Activated CD4-positive, CD25-positive, alpha-beta regulatory T cell treated with anti-CD3 and anti-CD28 coated beads, Interleukin-2, amount 50 U/mL, for 24 hours (primary cell): ENCODE measurements around the gene LPP.

Experiments used
- ATAC-seq, 2 donors: fragments of 150-1000 bp; cut with Tn5 transposase; one replicate each; pipeline ENCODE4 v1.10.0; 2021; ENCODE audit warnings: mild to moderate bottlenecking in 1 of 2, moderate library complexity in 1 of 2

The LPP gene

DNA sequence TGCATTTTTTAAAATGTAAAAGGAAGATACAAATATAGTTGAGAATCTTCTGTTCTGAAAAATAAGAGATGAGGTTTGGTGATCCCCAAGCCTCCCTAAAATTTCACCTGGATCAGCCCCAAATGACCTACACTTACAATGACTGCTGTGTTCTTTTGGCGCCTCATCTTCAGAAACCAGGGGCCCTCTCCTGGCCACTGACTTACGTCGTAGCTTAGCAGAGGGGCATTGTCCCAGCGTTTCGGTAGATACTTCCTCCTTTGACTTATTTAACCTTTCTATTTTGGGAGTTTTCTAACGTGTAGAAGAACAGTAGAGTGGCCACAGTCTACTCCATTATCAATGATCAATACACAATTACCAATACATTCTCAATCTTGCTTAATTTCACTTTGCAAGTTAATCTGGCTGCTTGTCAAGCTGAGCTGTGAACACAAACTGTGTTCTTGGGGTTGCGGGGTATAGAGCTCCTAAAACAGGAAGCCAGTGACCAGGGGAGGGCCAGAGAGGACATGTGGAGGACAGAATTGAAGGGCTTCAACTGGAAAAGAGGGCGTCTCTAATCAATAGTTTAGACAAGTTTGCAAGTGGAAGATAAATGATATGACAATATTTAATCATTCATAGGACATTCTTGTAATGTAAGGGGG, 419.5 kb downstream of the LPP start:
- ATAC-seq = no peak

DNA sequence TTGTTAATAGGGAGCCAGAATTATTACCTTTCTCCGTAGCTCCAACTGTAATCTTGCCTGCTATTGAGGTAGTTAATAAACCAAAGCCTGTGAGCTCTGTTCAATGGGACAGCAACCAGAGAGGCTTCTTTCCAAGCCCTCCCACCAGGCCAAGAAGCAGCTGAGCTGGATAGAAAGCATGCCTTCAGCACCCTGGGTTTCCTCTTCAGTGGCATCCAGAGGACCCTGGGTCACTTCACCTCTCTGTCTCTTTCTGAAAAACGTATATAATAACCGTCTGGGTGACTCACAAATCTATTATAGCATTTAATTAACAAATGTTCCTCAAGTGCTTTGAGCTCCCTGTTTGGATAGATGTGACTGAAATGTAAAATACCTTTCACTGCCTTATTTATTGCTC, 420.0 kb downstream of the LPP start:
- ATAC-seq = no peak

DNA sequence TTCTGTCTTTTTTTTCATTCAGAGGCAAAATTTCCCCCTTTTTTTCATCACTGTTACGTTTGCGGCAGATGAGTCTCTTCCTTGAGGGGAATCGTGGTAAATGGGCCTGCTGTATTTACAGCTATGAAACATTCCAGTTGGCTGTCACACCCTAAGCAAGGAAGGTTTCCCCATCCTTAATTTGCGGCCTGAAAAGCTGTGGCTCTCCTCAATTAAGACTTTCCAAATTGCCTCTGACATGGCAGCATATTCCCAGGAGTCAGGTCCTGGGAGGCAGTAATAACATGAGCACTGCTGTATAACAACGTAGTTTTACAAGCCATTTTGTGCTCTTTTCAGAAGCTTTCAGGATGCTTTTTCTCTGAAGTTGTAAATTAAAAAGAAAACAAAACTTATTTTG, 420.9 kb downstream of the LPP start:
- ATAC-seq = no peak

DNA sequence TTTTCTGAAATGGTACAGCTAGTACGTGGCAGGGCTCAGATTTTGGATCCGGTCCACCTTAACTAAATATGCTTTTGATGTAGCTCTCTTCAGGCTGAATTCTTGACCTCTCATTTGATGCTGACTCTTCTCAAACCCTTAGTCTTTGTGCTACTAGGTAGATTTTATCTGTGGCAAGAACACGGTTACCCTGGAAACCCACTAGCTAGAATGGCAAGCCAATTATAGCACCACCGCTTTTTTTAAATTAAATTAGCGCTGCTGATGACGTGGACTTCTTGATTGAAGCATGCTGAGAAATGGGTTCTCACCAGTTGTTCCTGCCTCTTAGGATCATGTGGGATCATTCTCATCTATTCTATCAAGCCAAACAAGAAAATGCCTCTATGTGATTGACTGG, 421.5 kb downstream of the LPP start:
- ATAC-seq = no peak

DNA sequence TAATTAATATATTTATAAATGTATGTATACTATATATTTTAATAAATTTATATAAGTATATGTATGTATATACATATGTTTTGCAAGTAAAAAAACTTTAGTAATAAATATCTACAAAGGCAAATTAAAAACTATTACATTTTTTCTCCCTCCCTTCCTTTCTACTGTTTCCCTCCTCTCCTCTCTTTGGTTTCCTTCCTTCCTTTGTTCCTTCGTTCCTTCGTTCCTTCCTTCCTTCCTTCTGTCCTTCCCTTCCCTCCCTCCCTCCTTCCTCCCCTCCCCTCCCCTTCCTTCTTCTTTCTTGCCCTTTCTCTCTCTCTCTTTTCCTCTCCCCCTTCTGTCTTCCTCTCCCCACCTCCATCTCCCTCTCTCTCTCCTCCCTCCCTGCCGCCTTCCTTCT, 423.6 kb downstream of the LPP start:
- ATAC-seq = no peak

DNA sequence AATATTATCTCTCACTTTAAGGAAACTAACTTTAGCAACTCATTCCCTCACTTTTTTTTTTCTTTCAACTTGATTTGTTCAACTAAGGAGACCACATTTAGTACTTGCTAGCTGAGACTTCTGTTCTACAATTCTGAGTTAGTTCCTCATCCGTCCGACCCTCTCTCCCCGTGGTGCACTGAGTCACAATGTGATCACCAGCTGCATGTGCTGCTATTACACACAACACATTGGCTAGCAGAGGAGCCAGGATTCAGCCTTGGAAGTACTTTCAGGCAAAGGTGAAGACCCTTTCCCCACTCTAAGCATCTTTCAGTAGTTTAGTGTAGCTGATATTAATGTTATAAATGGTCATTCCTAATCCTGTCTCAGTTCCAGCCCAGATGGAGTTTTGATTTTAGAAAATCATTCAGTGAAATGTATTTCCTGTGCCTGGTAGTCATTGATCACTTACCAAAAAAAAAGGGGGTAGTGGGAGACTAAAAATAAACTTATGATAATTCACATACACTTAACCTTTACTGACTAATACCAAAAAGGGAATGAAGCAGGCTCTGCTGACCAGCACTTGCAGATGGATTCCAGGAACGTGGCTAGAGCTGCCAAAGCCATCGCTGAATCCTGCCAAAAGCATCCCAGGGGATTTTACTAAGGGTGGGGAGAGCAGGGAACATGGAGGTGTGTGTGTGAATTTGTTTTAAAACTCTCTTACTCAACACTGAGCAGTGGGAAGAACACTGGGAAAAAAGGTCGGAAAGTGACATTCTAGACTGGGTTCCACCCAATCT, 424.8 kb downstream of the LPP start:
- peak; percentile 29 to 34 for ATAC-seq

DNA sequence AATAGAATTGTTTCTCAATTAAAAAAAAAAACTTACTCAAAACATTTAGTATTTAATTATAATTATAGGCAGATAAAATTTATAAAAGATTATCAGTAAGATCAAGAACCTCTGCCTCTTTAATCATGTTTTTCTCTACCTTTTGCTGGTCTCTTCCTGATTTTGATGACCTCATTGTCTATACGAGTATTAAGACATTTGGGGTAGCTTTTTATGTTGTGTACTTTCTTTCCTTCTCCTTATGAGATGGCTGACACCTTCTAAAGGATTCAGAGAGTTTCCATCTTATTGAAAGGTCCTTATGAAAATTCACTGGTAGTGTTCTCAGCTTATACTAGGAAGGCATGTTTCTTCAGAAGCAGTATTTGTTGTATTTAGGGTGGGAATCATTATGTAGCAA, 426.3 kb downstream of the LPP start:
- ATAC-seq = no peak

DNA sequence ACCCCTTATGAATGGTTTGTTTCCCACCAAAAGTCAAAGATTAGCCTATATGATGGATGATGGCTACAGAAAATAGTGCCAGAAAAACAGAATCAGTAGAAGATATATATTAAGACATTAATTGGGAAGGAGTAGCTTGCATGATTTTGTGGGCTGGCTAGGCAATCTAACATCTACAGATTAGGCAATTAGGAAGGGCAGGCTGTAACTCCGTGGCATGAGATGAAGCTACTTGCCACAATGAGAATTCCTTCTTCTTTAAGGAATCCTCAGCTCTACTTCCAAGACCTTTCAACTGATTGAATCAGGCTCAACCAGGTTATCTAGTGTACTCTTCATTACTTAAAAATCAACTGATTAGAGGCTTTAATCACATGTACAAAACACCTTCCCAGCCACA, 426.7 kb downstream of the LPP start:
- no peak for ATAC-seq

DNA sequence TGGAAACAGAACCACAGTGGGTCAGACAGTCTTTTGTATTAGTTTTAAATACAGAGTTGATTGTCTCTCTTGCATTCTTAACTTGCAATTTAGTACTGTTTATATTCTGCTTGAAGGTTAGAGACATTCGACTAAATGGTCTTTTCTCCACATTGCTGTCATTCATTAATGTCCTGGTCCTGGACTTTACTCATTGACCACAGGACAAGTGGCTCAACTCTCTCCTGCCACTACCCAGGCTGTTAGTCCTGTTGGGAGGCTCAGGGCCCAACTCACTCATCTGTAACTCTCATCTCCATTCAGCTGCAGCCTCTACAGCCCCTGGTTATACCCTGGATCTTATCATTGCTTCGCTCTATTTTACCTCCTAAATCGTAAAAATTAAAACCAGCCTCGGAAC, 427.4 kb downstream of the LPP start:
- no peak for ATAC-seq

DNA sequence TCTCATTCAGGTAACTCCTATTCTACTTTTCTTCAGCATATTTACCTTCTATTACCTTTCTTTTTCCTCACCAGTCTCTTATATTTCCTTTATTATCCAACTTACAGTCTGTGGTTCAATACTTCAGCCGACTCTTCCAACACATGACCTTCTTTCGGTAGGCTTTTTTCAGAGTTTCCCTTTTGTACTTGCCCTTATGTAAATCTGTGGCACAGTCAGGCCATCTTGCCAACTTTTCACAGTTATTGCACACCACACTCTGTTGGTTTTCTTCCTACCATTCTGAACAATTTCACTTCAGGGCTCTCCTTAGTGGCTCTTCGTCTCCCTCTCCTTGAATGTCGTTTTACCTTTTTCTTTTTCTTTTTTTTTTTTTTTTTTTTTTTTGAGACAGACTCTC, 427.8 kb downstream of the LPP start:
- no peak for ATAC-seq

DNA sequence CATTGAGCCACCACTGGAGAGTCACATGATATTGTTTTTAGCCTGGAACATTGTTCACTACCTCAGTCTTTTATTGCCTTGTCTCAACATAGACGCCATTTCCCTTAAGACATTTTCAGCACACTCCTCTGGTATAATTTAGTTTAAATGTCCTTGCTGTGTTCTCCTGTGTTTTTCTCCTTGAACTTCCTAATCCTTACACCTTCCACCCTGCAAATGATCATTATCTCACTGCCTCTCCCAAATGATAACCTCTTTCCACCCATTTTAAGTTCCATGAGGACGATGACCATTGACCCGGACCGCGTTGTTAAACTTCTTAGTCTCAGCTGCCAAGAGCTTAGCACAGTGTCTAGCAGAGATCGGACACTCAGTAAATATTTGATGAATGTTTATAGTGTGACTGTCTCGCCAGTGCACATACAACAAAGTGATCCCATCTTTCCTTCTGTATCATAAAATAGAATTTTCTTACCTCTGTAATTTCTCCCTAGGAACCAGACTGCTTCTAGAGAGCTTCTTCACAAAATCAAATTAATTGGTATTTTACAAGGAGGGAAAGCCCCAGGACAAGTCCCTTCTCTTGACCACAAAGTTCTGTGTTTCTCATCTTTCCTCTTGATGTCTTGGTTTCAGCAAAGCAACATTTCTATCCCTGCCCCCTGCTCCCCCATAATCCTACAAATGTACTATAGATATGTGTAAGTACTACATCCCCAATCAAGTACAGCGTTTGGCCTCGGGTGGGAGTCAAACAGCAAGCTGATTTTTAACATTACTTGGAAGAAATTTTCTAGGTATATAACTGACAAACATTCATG, 429.6 kb downstream of the LPP start:
- ATAC-seq = peak; percentile 50 to 67

DNA sequence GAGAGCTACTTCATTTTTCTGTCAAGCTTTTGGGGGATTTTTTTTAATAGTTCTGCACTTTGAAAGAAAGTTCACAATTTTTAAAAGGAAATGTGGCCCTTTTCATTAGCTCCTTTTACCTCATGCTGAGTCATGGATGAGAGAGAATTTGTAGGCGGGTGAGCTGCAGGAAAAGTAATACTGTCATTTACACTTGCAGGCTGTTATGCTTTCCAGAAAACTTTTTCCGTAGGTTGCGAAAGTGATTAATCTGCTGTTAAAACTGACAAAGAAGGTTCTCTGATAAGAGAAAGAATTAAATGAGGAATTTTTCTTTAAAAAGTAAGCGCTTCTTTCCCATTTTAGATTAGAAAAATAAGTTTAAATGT, 430.2 kb downstream of the LPP start:
- peak; percentile 59 to 66 for ATAC-seq

DNA sequence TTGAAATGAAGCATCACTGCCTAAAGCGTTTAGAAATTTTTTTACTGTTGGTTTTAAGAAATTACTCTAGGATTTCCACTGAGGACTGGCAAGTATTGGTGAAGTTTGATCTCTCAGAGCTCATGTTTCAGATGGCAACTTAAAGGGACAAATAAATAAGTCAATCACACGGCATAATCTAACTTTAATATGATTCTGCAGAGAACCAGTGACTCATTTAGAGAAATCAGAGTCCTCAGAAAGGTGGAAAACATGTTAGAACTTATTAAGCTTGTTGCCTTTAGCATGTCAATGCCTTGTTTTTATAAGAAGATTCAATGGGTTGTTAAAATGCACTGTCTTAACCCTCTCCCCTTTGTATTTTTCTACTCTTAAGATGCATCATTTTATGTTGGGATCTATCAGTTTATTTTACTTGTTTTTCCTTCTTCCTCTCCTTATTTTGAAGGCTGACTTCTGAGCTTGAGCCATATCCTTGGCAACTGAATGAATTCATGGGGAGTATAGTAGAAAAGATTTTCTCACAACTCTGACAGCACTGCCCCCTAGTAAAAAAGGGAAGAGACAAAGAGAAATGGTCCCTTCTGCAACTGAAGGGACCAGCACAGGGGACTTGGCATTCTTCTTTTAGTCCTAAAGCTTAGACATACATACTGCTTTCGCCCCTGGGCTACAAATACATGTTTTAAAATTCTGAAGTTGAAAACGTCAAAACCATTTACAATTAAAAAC, 431.2 kb downstream of the LPP start:
- ATAC-seq = peak; percentile 37 to 50

DNA sequence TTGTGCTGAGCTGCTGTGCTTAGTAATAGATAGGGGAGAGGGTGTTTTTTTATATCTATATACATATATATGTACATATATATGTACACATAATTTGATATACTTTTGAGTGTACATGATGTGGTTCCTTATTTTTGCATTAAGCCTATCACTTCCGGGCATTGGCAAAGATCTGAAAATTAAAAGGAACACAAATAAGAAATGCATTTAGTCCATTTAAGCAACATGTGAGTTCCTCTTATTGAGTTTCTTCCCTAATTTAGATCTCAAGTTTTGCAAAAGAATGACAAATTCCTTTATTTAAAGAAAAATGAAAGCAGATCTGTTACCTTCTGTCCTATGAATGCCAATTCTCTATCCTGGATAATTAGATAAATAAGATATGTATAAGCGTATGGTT, 435.1 kb downstream of the LPP start:
- no peak for ATAC-seq

DNA sequence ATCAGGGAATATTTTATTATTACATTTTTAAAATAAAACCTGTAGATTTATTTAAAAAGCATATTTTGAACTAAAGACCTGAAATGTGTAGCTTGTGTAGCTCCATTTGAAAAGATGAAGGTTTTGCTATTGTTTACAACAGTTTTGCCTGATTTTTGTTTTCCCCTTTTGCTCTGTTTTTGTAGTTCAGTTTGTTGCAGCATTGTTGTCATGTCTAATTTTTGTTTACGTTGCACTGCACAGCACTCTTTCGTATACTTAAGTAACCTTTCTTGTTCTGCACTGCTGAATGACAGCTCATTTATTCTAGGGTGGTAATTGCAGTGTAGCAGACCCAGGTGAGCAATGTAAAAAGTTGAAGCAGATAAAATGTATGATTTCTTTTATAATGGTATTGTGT, 435.8 kb downstream of the LPP start:
- ATAC-seq = no peak

DNA sequence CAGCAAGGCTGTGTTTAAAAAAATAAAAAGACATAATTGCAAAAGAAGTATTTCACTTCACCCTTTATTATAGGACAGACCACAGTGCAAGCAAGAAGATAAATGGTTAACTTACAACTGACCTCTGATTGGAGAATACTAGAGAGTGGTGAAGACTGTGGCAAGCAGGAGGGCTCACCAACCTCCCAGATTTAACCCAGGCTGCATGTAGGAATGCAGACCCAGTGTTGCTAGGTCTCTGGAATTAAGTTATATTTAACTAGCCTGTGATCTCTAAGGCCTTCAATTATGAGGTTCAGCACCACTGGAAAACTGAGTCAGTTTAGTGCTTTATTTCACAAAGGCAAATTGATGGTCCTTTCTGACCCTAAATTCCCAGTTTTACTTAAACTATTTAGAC, 436.6 kb downstream of the LPP start:
- ATAC-seq = no peak

DNA sequence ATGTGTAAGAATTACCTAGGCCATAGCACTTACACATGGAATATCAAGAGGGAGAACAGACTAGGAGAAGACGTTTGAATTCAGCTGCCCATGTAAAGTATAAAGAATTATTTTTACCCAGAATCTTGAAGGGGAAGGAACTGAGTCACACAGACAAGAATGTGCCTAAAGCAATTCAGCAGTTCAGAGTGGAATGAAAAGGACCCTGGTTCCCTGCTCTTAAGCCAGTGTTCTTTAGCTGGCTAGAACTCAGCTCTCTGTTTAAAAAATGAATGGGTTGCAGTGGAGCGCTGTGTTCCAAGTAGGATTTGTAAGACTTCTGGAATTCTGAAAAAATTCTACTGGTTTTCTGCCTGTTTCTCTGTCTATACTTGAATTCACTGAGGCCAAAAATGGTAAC, 440.2 kb downstream of the LPP start:
- no peak for ATAC-seq

DNA sequence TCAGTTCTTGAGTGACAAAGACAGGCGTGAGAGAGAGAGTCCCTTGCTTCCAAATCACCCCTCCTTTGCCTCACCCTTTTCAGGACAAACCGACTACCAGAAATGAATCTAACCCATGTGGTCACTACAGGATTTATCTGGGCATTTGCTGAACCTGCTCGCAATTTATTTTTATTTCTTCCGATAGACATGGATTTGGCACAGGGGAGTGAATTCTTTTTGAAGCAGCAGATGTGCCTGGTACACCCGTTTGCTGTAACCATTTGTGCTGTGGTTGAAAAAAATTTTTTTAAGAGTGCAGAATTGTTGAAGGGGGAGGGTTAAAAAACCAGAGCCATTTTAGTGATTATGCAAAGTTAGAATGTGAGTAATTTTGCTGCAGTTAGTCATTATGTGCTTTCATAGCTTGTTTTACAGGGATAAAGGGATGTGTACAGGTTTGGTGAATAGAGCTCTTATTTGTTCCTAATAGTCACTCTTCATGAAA, 442.0 kb downstream of the LPP start:
- no peak for ATAC-seq

DNA sequence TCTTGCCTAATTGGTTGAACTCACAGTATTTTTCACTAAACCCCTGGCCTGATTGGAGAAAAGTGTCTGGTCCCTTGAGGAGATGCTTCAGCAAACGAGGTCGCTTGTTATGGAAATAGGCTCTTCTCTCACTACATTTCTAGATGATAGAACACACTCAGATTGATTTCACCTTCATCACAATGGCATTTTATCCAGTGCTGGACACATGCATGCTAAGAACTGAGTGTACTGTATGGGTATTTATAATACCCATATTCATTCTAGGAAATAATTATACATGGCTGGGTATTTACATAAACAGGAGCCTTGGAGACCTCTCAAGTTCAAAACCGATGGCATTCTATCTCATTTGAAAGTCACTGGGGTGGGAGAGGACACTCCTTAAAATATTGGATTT, 444.9 kb downstream of the LPP start:
- no peak for ATAC-seq

DNA sequence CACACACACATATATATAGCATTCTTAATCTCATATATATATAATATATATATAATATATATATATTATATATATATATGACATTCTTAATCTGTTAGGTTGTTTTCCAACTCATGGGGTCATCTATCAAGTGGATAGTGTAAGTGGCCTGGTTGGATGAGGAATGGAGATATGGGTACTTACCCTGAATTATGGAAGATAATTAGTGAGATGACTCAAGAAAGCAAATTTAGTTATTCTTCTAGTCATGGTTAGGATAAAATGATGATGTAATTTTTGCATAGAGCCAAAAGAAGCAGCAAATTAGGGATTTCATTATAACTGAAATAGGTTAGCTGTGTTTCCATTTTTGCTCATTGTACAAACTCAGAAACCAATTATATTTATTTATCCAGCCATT, 448.2 kb downstream of the LPP start:
- ATAC-seq = no peak

DNA sequence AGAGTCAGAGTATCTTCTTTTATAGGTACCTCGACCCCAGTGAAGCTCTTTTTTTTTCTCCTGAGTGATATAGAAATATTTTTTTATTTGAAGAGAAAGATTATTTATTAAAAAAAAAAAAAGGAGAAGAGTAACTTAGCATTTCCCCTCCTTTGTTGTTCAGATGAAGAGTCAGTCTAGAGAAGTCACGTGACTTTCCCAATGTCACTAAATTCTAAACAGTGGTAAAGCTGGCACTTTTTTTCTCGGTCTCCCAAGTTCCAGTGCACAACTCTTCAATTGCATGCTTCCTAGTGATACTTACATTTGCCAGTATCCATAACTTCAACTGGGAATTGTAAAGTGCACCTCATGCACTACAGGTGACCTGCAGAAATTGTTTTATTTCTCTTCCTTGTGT, 448.7 kb downstream of the LPP start:
- ATAC-seq = no peak

DNA sequence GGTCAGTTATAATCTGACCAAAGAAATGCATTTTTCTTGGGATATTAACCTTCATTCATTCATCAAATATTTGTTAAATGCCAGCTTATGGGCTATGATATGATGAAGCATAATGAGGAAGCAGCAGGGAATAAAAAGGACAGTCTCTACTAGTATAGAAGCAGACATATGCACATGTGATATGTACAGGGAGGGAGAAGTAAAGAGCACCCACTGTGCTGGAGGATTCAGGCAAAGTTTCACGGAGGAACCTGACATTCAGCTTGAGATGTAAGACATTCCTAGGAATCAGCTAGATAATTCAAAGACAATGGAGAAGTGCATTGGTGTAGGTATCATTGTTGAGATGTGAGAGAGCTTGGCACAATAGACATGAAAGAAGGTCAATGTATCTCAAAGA, 450.7 kb downstream of the LPP start:
- no peak for ATAC-seq

DNA sequence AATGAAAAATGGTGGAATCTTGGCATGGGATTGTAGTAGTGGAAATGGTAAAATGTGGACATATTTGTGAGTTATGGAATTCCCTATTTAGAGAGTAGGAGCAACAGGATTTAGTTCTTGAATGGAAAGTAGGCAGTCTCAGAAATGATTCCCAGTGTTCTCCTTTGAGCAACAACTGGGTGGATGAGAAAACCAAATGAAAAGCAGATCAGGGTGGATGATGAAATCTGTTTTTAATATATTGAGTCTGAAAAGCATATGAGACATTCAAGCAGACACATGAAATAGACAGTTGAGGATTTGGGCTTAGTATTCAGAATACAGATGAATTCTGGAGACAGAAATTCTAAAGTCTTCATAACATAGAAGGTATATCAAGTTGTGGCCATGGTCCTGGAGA, 451.3 kb downstream of the LPP start:
- no peak for ATAC-seq
